ENCODE measurements around the gene MRPL27. TPM values are rescaled to one million over a fixed set of nuclear protein-coding genes. Genes with fewer than 3 reads are reported as not detected.

MRPL27 gene
- total RNA-seq, result 10 to 100 TPM; 13.7 to 14.8 TPM
- polyA plus RNA-seq (2013, experiment 1 of 2), result 26.8 TPM
- 21.6 TPM for polyA plus RNA-seq (2013, experiment 2 of 2)
- 14.0 to 59.3 (median 30.0) reads per million in 172 experiments for total RNA-seq

DNA sequence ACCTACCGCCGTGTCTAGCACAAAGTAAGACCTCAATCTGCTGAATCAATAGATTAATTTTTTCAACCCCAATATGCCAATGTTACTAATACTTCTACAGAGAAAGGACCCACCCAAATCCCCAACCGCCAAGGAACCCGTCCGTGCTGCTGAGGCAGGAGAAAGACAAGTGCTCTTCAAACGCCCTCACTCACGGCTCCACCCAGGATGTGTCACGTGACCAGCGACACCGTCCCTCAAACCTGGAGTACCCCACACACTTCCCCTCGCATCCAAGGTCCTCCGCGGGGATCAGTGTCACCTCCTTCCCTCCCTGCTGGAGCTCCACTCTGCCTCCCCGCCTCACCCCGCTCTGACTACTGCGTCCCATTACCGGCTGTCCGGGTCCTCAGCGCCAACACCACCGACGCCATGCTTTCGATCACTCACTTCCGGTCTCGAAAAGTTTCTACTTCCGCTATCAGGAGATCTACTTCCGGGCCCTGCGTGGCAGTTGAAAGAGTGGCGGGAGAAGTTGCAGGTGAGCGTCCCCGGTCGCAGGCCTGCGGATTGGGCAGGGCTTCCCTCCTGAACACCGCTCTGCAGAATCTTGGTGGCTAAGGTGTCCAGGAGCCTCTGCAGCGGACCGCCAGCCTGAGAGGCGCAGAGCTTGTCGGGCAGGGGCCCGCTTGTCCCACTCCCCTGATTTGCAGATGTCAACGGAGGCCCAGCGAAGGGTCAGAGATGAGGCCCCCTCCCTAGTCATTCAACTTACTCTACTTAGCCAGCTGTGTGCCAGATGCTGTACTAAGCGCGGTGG is at the start of gene MRPL27, which contains the start of gene EME1:
MRPL27 (minus strand) TSS at position 427 of the 799 bp plus-strand sequence; CDS start at position 413, 14 bp downstream.
EME1 (plus strand) TSS at position 472 of the 799 bp plus-strand sequence. CDS start 1,980 bp downstream, outside the sequence.
- peaks cover 22% of the 10 kb centered on the region for H3K4me1 ChIP-seq (ENCODE audit: insufficient read depth, low read length)
- intact Hi-C loops (cut with DNase I, micrococcal nuclease), result loop anchor here in 1 of 2 experiments (1.0 to 10.0 kb wide), 5 partner anchors 24 to 892 kb away; partner anchors contain the start of genes ANKRD40, LRRC59, MBTD1 and RSAD1

GRCh38 chr17:50422738-50423137 is 49.8 kb upstream of the MRPL27 start:
- Histone ChIP-seq H3K36me3 (ENCODE audit: insufficient read depth, low read length) (no peaks in the 10 kb centered on the region), H3K27ac (ENCODE audit: low read depth in 1 of 2, low read length in 2 of 2) (no peak overlapping the region), H3K9me3 (ENCODE audit: control insufficient read depth in 1 of 2, insufficient read depth in 1 of 2, low read length in 2 of 2) (peaks cover 4% of the 10 kb centered on the region in 2 experiments), H3K4me3 (ENCODE audit: low read length) (no peak overlapping the region), H3K4me1 (ENCODE audit: insufficient read depth, low read length) (peaks cover 39% of the 10 kb centered on the region), H3K27me3 (ENCODE audit: control insufficient read depth in 1 of 2, insufficient read depth in 2 of 2, low read length in 2 of 2) (no peaks in the 10 kb centered on the region)
- no peaks in the 10 kb centered on the region for H3K27me3 Mint-ChIP-seq
- ChIA-PET CTCF (no interaction called here), POLR2A (no interaction called here)
- ATAC-seq (ENCODE audit: poor library complexity), result no peak
- intact Hi-C loops (cut with DNase I, micrococcal nuclease), result loop anchor here in 1 of 2 experiments (5.0 kb wide), 1 partner anchor 135 kb away; no protein-coding TSS in a partner anchor
- no peak overlapping the region for H3K4me3 Mint-ChIP-seq
- H3K27ac Mint-ChIP-seq, result peak overlapping the region; percentile 12
- H3K36me3 Mint-ChIP-seq (ENCODE audit: low read depth), result peaks cover 5% of the 10 kb centered on the region
- H3K9me3 Mint-ChIP-seq, result peaks cover 2% of the 10 kb centered on the region
- no peak for DNase-seq
- TF ChIP-seq, protein P1, sequence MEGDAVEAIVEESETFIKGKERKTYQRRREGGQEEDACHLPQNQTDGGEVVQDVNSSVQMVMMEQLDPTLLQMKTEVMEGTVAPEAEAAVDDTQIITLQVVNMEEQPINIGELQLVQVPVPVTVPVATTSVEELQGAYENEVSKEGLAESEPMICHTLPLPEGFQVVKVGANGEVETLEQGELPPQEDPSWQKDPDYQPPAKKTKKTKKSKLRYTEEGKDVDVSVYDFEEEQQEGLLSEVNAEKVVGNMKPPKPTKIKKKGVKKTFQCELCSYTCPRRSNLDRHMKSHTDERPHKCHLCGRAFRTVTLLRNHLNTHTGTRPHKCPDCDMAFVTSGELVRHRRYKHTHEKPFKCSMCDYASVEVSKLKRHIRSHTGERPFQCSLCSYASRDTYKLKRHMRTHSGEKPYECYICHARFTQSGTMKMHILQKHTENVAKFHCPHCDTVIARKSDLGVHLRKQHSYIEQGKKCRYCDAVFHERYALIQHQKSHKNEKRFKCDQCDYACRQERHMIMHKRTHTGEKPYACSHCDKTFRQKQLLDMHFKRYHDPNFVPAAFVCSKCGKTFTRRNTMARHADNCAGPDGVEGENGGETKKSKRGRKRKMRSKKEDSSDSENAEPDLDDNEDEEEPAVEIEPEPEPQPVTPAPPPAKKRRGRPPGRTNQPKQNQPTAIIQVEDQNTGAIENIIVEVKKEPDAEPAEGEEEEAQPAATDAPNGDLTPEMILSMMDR (IDR thresholded peaks at IDR 0.05), result no peak
- H3K4me1 Mint-ChIP-seq (ENCODE audit: low read depth), result peaks cover 42% of the 10 kb centered on the region

More for the DNA sequence above, at the start of gene MRPL27, which contains the start of gene EME1:
- peak within 1 kb of the TSS; percentile 96 for H3K27ac Mint-ChIP-seq
- Histone ChIP-seq H3K27ac (ENCODE audit: low read depth in 1 of 2, low read length in 2 of 2) (peak within 1 kb of the TSS; percentile 97), H3K36me3 (ENCODE audit: insufficient read depth, low read length) (peaks cover 29% of the 10 kb centered on the region), H3K9me3 (ENCODE audit: control insufficient read depth in 1 of 2, insufficient read depth in 1 of 2, low read length in 2 of 2) (no peaks in the 10 kb centered on the region), H3K4me3 (ENCODE audit: low read length) (peak within 1 kb of the TSS; percentile 85), H3K27me3 (ENCODE audit: control insufficient read depth in 1 of 2, insufficient read depth in 2 of 2, low read length in 2 of 2) (no peaks in the 10 kb centered on the region)
- peak within 1 kb of the TSS; percentile 97 for H3K4me3 Mint-ChIP-seq
- ChIA-PET POLR2A (interaction anchor here (0.9 to 6.6 kb wide), 5 partner anchors 8 to 27 kb away, joined by 3 to 52 read pairs (median 14); partner anchors contain the start of genes LRRC59 and XYLT2), CTCF (interaction anchor here (1.8 to 2.7 kb wide), 3 partner anchors 11 to 24 kb away, joined by 5 to 20 read pairs (median 13); partner anchors contain the start of gene LRRC59)
- H3K36me3 Mint-ChIP-seq (ENCODE audit: low read depth), result peaks cover 46% of the 10 kb centered on the region
- TF ChIP-seq, protein P1 (IDR thresholded peaks at IDR 0.05), result no peak
- no peaks in the 10 kb centered on the region for H3K9me3 Mint-ChIP-seq
- ATAC-seq (ENCODE audit: poor library complexity) (peak; percentile 92), DNase-seq (peak; percentile 74 to 93 (median 80))
- H3K27me3 Mint-ChIP-seq, result no peaks in the 10 kb centered on the region
- peaks cover 22% of the 10 kb centered on the region for H3K4me1 Mint-ChIP-seq (ENCODE audit: low read depth)

- peak overlapping the region; percentile 85 for H3K4me3 Mint-ChIP-seq
- H3K9me3 Mint-ChIP-seq, result peaks cover 2% of the 10 kb centered on the region
Observed at GRCh38 chr17:50421308-50422051, 48.5 kb upstream of the MRPL27 start.

More at GRCh38 chr17:50421308-50422051, 48.5 kb upstream of the MRPL27 start:
- intact Hi-C loops (cut with DNase I, micrococcal nuclease), result loop anchor here in 1 of 2 experiments (5.0 kb wide), 1 partner anchor 136 kb away; no protein-coding TSS in a partner anchor
- ATAC-seq (ENCODE audit: poor library complexity) (peak; percentile 39), DNase-seq (peak in 3 of 14 experiments; percentile 35 to 49 (median 35))
- H3K27me3 ChIP-seq (ENCODE audit: control insufficient read depth in 1 of 2, insufficient read depth in 2 of 2, low read length in 2 of 2), result no peaks in the 10 kb centered on the region
- H3K27ac ChIP-seq (ENCODE audit: low read depth in 1 of 2, low read length in 2 of 2), result peak overlapping the region; percentile 35 to 71
- peak overlapping the region; percentile 33 for H3K4me3 ChIP-seq (ENCODE audit: low read length)
- peaks cover 5% of the 10 kb centered on the region for H3K36me3 Mint-ChIP-seq (ENCODE audit: low read depth)
- no peaks in the 10 kb centered on the region for H3K36me3 ChIP-seq (ENCODE audit: insufficient read depth, low read length)
- TF ChIP-seq, protein P1 (IDR thresholded peaks at IDR 0.05), result no peak
- peaks cover 29% of the 10 kb centered on the region for H3K4me1 Mint-ChIP-seq (ENCODE audit: low read depth)
- ChIA-PET POLR2A (interaction anchor here (0.6 to 2.7 kb wide), 2 partner anchors 24 to 59 kb away, joined by 3 to 16 read pairs; partner anchors contain the start of gene LRRC59), CTCF (interaction anchor here (1.1 to 2.1 kb wide), 2 partner anchors 24 to 29 kb away, joined by 4 to 14 read pairs; partner anchors contain the start of gene LRRC59)
- H3K4me1 ChIP-seq (ENCODE audit: insufficient read depth, low read length), result peaks cover 26% of the 10 kb centered on the region
- peak overlapping the region; percentile 91 for H3K27ac Mint-ChIP-seq
- peaks cover 4% of the 10 kb centered on the region in 2 experiments for H3K9me3 ChIP-seq (ENCODE audit: control insufficient read depth in 1 of 2, insufficient read depth in 1 of 2, low read length in 2 of 2)
- H3K27me3 Mint-ChIP-seq, result no peaks in the 10 kb centered on the region
